H9 (cell line): ENCODE data around the gene NFE2L3. TPM values are rescaled to one million over a fixed set of nuclear protein-coding genes. Genes with fewer than 3 reads are reported as not detected.
A peak's percentile ranks its signal among the peaks of the same experiment; 100 is the strongest.

Experiments
- DNase-seq: peaks from one replicate; pipeline ENCODE4 v3.0.0-alpha.2; 2017
- H2AFZ ChIP-seq: one replicate; pipeline ENCODE4 v1.6.1; 2013; ENCODE audit warnings: mild to moderate bottlenecking, low read length, control low read depth, moderate library complexity
- H2AK5ac ChIP-seq: 2 replicates; pipeline ENCODE4 v1.6.1; 2013; ENCODE audit warnings: low read length, control low read depth, mixed read lengths; ENCODE audit not compliant: insufficient read length
- H2BK120ac ChIP-seq: one replicate; pipeline ENCODE4 v1.6.1; 2013; ENCODE audit warnings: low read depth, mild to moderate bottlenecking, low read length, control low read depth, inconsistent platforms; ENCODE audit not compliant: poor library complexity, severe bottlenecking
- H2BK12ac ChIP-seq: 2 replicates; pipeline ENCODE4 v1.6.1; 2013; ENCODE audit warnings: low read length, control low read depth, mixed read lengths, low read depth; ENCODE audit not compliant: insufficient read length
- H2BK15ac ChIP-seq: 2 replicates; pipeline ENCODE4 v1.6.1; 2013; ENCODE audit warnings: low read depth, low read length, control low read depth
- H2BK20ac ChIP-seq: one replicate; pipeline ENCODE4 v1.6.1; 2013; ENCODE audit warnings: low read depth, mild to moderate bottlenecking, low read length, control low read depth, inconsistent platforms; ENCODE audit not compliant: poor library complexity, severe bottlenecking
- H2BK5ac ChIP-seq: 2 replicates; pipeline ENCODE4 v1.6.1; 2013; ENCODE audit warnings: low read length, control low read depth, mixed read lengths; ENCODE audit not compliant: insufficient read length
- H3K14ac ChIP-seq: 2 replicates; pipeline ENCODE4 v1.6.1; 2013; ENCODE audit warnings: low read length, control low read depth; ENCODE audit not compliant: insufficient read depth
- H3K18ac ChIP-seq: 2 replicates; pipeline ENCODE4 v1.6.1; 2013; ENCODE audit warnings: low read depth, mild to moderate bottlenecking, mixed read lengths, low read length, control low read depth; ENCODE audit not compliant: insufficient read length
- H3K23ac ChIP-seq: 2 replicates; pipeline ENCODE4 v1.6.1; 2013; ENCODE audit warnings: low read length, control low read depth, mixed read lengths, low read depth; ENCODE audit not compliant: insufficient read length
- H3K23me2 ChIP-seq: 2 replicates; pipeline ENCODE4 v1.6.1; 2013; ENCODE audit warnings: low read depth, mild to moderate bottlenecking, mixed read lengths, low read length, control low read depth; ENCODE audit not compliant: insufficient read length, poor library complexity, severe bottlenecking
- H3K27ac ChIP-seq: 2 replicates; pipeline ENCODE4 v1.5.1; 2013; ENCODE audit warnings: low read length, control low read depth, mixed read lengths, low read depth; ENCODE audit not compliant: insufficient read length
- H3K27me3 ChIP-seq: 2 replicates; pipeline ENCODE4 v1.6.1; 2013; ENCODE audit warnings: low read length, control low read depth, inconsistent platforms; ENCODE audit not compliant: insufficient read depth
- H3K4ac ChIP-seq: 2 replicates; pipeline ENCODE4 v1.6.1; 2013; ENCODE audit warnings: low read depth, mild to moderate bottlenecking, control low read depth, inconsistent platforms, low read length, moderate library complexity
- H3K4me1 ChIP-seq: 2 replicates; pipeline ENCODE4 v1.6.1; 2013; ENCODE audit warnings: low read length, control low read depth, inconsistent platforms; ENCODE audit not compliant: insufficient read depth
- H3K4me2 ChIP-seq: 2 replicates; pipeline ENCODE4 v1.6.1; 2013; ENCODE audit warnings: low read length, control low read depth, mixed read lengths; ENCODE audit not compliant: insufficient read length, insufficient read depth
- H3K56ac ChIP-seq: 2 replicates; pipeline ENCODE4 v1.6.1; 2013; ENCODE audit warnings: low read depth, mild to moderate bottlenecking, mixed read lengths, low read length, control low read depth; ENCODE audit not compliant: insufficient read length
- H3K79me1 ChIP-seq: 2 replicates; pipeline ENCODE4 v1.6.1; 2013; ENCODE audit warnings: low read depth, mild to moderate bottlenecking, moderate library complexity, low read length, control low read depth, inconsistent platforms; ENCODE audit not compliant: insufficient read depth, poor library complexity, severe bottlenecking
- H3K79me2 ChIP-seq: 2 replicates; pipeline ENCODE4 v1.6.1; 2013; ENCODE audit warnings: low read length, control low read depth, inconsistent platforms; ENCODE audit not compliant: insufficient read depth
- H3K9ac ChIP-seq: 2 replicates; pipeline ENCODE4 v1.6.1; 2013; ENCODE audit warnings: low read length, control low read depth, mixed read lengths; ENCODE audit not compliant: insufficient read length; ENCODE audit errors: extremely low read depth
- H3K9me3 ChIP-seq: one replicate; pipeline ENCODE4 v1.6.1; 2013; ENCODE audit warnings: low read depth, low read length, inconsistent platforms; ENCODE audit not compliant: control insufficient read depth
- H3T11ph ChIP-seq: one replicate; pipeline ENCODE4 v1.6.1; 2013; ENCODE audit warnings: mild to moderate bottlenecking, low read length, control low read depth, inconsistent platforms
- H4K20me1 ChIP-seq: one replicate; pipeline ENCODE4 v1.6.1; 2013; ENCODE audit not compliant: control insufficient read depth, insufficient read length, insufficient read depth
- H4K5ac ChIP-seq: 2 replicates; pipeline ENCODE4 v1.6.1; 2013; ENCODE audit warnings: low read depth, mild to moderate bottlenecking, mixed read lengths, low read length, control low read depth; ENCODE audit not compliant: insufficient read length
- H4K8ac ChIP-seq: replicated peaks from 2 replicates; pipeline ENCODE4 v1.6.1; 2013; ENCODE audit warnings: low read length, control low read depth, mixed read lengths, low read depth; ENCODE audit not compliant: insufficient read length
- H4K91ac ChIP-seq: 2 replicates; pipeline ENCODE4 v1.6.1; 2013; ENCODE audit warnings: low read depth, mild to moderate bottlenecking, moderate library complexity, mixed read lengths, low read length, control low read depth; ENCODE audit not compliant: insufficient read length
- H3K27ac Mint-ChIP-seq, 3 experiments: 2 replicates in 2 of 3; 3 replicates in 1 of 3; pipeline ENCODE4 v1.8.0; 2020 to 2021; ENCODE audit warnings: mixed read lengths in 3 of 3, mild to moderate bottlenecking in 1 of 3, moderate library complexity in 1 of 3
- H3K27me3 Mint-ChIP-seq: 2 replicates; pipeline ENCODE4 v1.8.0; 2021; ENCODE audit warnings: low read depth, mild to moderate bottlenecking, moderate library complexity, mixed read lengths
- H3K36me3 Mint-ChIP-seq, 3 experiments: 2 replicates in 2 of 3; 3 replicates in 1 of 3; pipeline ENCODE4 v1.8.0; 2020 to 2021; ENCODE audit warnings: low read depth in 3 of 3, mixed read lengths in 3 of 3; ENCODE audit not compliant: insufficient read depth in 1 of 3
- H3K4me1 Mint-ChIP-seq, 2 experiments: 2 replicates each; pipeline ENCODE4 v1.8.0; 2020; ENCODE audit warnings: mixed read lengths in 2 of 2
- H3K4me3 Mint-ChIP-seq, 2 experiments: 2 replicates in 1 of 2; 3 replicates in 1 of 2; pipeline ENCODE4 v1.8.0; 2020 to 2021; ENCODE audit warnings: mild to moderate bottlenecking in 2 of 2, mixed read lengths in 2 of 2, moderate library complexity in 1 of 2
- H3K9me3 Mint-ChIP-seq, 2 experiments: 2 replicates in 1 of 2; 3 replicates in 1 of 2; pipeline ENCODE4 v1.8.0; 2020; ENCODE audit warnings: mild to moderate bottlenecking in 2 of 2, mixed read lengths in 2 of 2, moderate library complexity in 1 of 2
- CTCF ChIP-seq: fragments of 200-600 bp; sonication (generic); conservative IDR thresholded peaks from 3 replicates; pipeline ENCODE4 v1.8.0; 2021; ENCODE audit warnings: antibody characterized with exemption, mild to moderate bottlenecking
- WGBS: extraction: QIAGEN DNeasy Blood & Tissue Kit; methylation state at CpG from one replicate; pipeline ENCODE4 v1.1.7; 2013; ENCODE audit warnings: missing lambda C conversion rate, low lambda C conversion rate, mixed read lengths; ENCODE audit not compliant: insufficient read length; ENCODE audit errors: extremely low coverage; 5-methylcytosine and 5-hydroxymethylcytosine counted together
- total RNA-seq: library from RNA; stranded (reverse); gene quantifications from 2 replicates; pipeline ENCODE4 v1.2.1, GENCODE V29; 2021

Gene NFE2L3
- total RNA-seq, 1 experiment from 2014 or later, result 46.9 TPM

- H3K4me3 Mint-ChIP-seq, result no peak overlapping the region
- H3K27ac ChIP-seq, result no peak overlapping the region
- no peak overlapping the region for H3K4ac ChIP-seq
- no peak overlapping the region for H2BK15ac ChIP-seq
- H3K79me1 ChIP-seq, result no peaks in the 10 kb centered on the region
- H4K91ac ChIP-seq, result no peak overlapping the region
- H3K4me1 ChIP-seq, result no peaks in the 10 kb centered on the region
- H3K23me2 ChIP-seq, result no peaks in the 10 kb centered on the region
- H3K4me1 Mint-ChIP-seq, result no peaks in the 10 kb centered on the region
- no peak overlapping the region for H3K23ac ChIP-seq
- H2BK12ac ChIP-seq, result no peak overlapping the region
- peaks cover 8 to 9% of the 10 kb centered on the region in 2 experiments; a peak in 4 of 5 replicates for H3K9me3 Mint-ChIP-seq
- H3K9ac ChIP-seq, result no peak overlapping the region
- H3K27me3 Mint-ChIP-seq, result no peaks in the 10 kb centered on the region
- H2AFZ ChIP-seq, result no peak overlapping the region
- H3T11ph ChIP-seq, result no peak overlapping the region
- no peaks in the 10 kb centered on the region for H3K79me2 ChIP-seq
- H3K9me3 ChIP-seq, result no peaks in the 10 kb centered on the region
- no peaks in the 10 kb centered on the region for H3K27me3 ChIP-seq
- no peak overlapping the region for H3K18ac ChIP-seq
- no peak overlapping the region for H2BK5ac ChIP-seq
- peak overlapping the region in 1 of 3 experiments; percentile 63; a peak in 1 of 7 replicates for H3K27ac Mint-ChIP-seq
- H4K20me1 ChIP-seq, result no peaks in the 10 kb centered on the region
- peaks cover 0 to 7% (median 6%) of the 10 kb centered on the region in 3 experiments; a peak in 3 of 7 replicates for H3K36me3 Mint-ChIP-seq
- H2AK5ac ChIP-seq, result no peak overlapping the region
- no peak overlapping the region for H2BK20ac ChIP-seq
- no peak overlapping the region for H3K56ac ChIP-seq
- DNase-seq, result no peak
- H4K5ac ChIP-seq, result no peak overlapping the region
- H2BK120ac ChIP-seq, result no peak overlapping the region
- H3K4me2 ChIP-seq, result no peak overlapping the region
- WGBS, result no CpG with 5 or more reads among the region's 5 CpGs
- no peak overlapping the region for H4K8ac ChIP-seq
- no peak for TF ChIP-seq CTCF
- H3K14ac ChIP-seq, result no peak overlapping the region
These were observed 72.4 kb downstream of the NFE2L3 start for GRCh38 chr7:26224359-26224758.
